WTC11 (cell line): ENCODE measurements around the gene ERMAP.

Experiments
- CREB1 ChIP-seq: sonication (generic); formaldehyde crosslinking; IDR thresholded peaks from 2 replicates; pipeline ENCODE4 v1.8.0; 2023; ENCODE audit warnings: mild to moderate bottlenecking, missing genetic modification reagents
- CREM ChIP-seq: sonication (generic); formaldehyde crosslinking; IDR thresholded peaks from 2 replicates; pipeline ENCODE4 v1.8.1; 2022; ENCODE audit warnings: mild to moderate bottlenecking, missing genetic modification reagents, moderate library complexity
- CTCF ChIP-seq: fragments of 200-600 bp; IDR thresholded peaks from 2 replicates; pipeline ENCODE4 v1.8.0; 2022; ENCODE audit warnings: antibody characterized with exemption
- E2F5 ChIP-seq: sonication (generic); formaldehyde crosslinking; IDR thresholded peaks from 2 replicates; pipeline ENCODE4 v1.8.1; 2022; ENCODE audit warnings: mild to moderate bottlenecking, moderate library complexity, missing genetic modification reagents
- ESRRA ChIP-seq: sonication (generic); formaldehyde crosslinking; IDR thresholded peaks from 2 replicates; pipeline ENCODE4 v1.8.1; 2022; ENCODE audit warnings: mild to moderate bottlenecking, missing genetic modification reagents, borderline replicate concordance
- FOXP4 ChIP-seq: sonication (generic); formaldehyde crosslinking; IDR thresholded peaks from 2 replicates; pipeline ENCODE4 v1.8.0; 2022; ENCODE audit warnings: mild to moderate bottlenecking, missing genetic modification reagents
- MAX ChIP-seq: sonication (generic); formaldehyde crosslinking; IDR thresholded peaks from 2 replicates; pipeline ENCODE4 v1.8.0; 2022; ENCODE audit warnings: mild to moderate bottlenecking, missing genetic modification reagents
- MXD4 ChIP-seq: fragments of 250-450 bp; sonication (Bioruptor Pico); IDR thresholded peaks from 2 replicates; pipeline ENCODE4 v1.8.0; 2021; ENCODE audit warnings: mild to moderate bottlenecking, moderate library complexity, borderline replicate concordance
- RELA ChIP-seq: sonication (generic); formaldehyde crosslinking; IDR thresholded peaks from 2 replicates; pipeline ENCODE4 v1.8.1; 2022; ENCODE audit warnings: missing genetic modification reagents, mild to moderate bottlenecking, borderline replicate concordance
- SP1 ChIP-seq: sonication (generic); formaldehyde crosslinking; conservative IDR thresholded peaks from 2 replicates; pipeline ENCODE4 v1.8.1; 2022; ENCODE audit warnings: missing genetic modification reagents
- STAT6 ChIP-seq: sonication (generic); formaldehyde crosslinking; conservative IDR thresholded peaks from 2 replicates; pipeline ENCODE4 v1.8.1; 2023; ENCODE audit warnings: mild to moderate bottlenecking, low read depth, missing genetic modification reagents, moderate library complexity
- TCF7 ChIP-seq: sonication (generic); formaldehyde crosslinking; IDR thresholded peaks from 2 replicates; pipeline ENCODE4 v1.8.0; 2022; ENCODE audit warnings: mild to moderate bottlenecking, low read depth, missing genetic modification reagents, moderate library complexity
- ZNF416 ChIP-seq: fragments of 250-450 bp; sonication (Bioruptor Pico); IDR thresholded peaks from 2 replicates; pipeline ENCODE4 v1.9.0; 2021; ENCODE audit warnings: mild to moderate bottlenecking, inconsistent platforms
- ZNF425 ChIP-seq: fragments of 250-450 bp; sonication (Bioruptor Pico); conservative IDR thresholded peaks from 2 replicates; pipeline ENCODE4 v1.9.0; 2021; ENCODE audit warnings: mild to moderate bottlenecking

GRCh38 chr1:42861014-42861399, 44.1 kb downstream of the ERMAP start:
- no peak for TF ChIP-seq RELA
- TF ChIP-seq CTCF: no peak
- TF ChIP-seq MAX (CRISPR knock-in tag): no peak
- no peak for TF ChIP-seq ZNF425 (CRISPR knock-in tag)
- no peak for TF ChIP-seq E2F5 (CRISPR knock-in tag)
- TF ChIP-seq CREM (CRISPR knock-in tag): no peak
- no peak for TF ChIP-seq STAT6 (CRISPR knock-in tag)
- TF ChIP-seq ESRRA: no peak
- TF ChIP-seq MXD4: no peak
- no peak for TF ChIP-seq SP1 (CRISPR knock-in tag)
- no peak for TF ChIP-seq TCF7 (CRISPR knock-in tag)
- no peak for TF ChIP-seq CREB1
- no peak for TF ChIP-seq FOXP4
- TF ChIP-seq ZNF416: no peak
